Epithelial cell of esophagus (primary cell): ENCODE measurements around the gene TRMT10A.
"Not testable (repeated sequence)": the region's sequence is repeated elsewhere in the genome, so short reads cannot be mapped to it uniquely, and the experiment has no call there.

ENCODE experiments used
- DNase-seq: peaks from one replicate; pipeline ENCODE4 v3.0.0; 2010; ENCODE audit warnings: low read depth
- H3K4me3 ChIP-seq: 2 replicates; pipeline ENCODE4 v1.5.1; 2011; ENCODE audit warnings: mild to moderate bottlenecking, low read length, control low read depth
- TF ChIP-seq, protein P1 (sequence below): IDR thresholded peaks from 2 replicates; pipeline ENCODE4 v1.5.1; 2011; ENCODE audit warnings: low read depth, mild to moderate bottlenecking, low read length, control low read depth, inconsistent platforms; ENCODE audit not compliant: insufficient read depth; ENCODE audit errors: missing control alignments

The TRMT10A gene

DNA sequence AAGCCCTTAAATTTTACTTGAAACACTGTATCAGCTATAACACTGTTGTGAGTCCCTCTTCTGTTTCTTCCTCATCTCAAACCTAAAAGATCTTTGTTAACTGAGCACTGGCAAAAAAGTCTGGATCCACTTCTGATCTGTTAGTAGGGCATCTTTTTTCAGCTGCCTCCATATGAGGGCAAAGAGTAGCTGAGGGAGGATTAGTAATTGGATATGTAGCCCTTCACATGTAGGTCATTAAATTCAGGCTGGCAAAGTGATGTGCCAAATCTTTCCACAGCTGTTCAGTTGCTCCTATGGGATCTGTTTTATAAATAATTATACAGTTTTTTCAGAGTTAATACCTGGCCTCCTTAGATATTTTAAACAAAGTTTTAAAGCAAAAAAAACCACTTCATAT lies 1.1 kb upstream of the TRMT10A start:
- no peak for DNase-seq
- TF ChIP-seq, protein P1, sequence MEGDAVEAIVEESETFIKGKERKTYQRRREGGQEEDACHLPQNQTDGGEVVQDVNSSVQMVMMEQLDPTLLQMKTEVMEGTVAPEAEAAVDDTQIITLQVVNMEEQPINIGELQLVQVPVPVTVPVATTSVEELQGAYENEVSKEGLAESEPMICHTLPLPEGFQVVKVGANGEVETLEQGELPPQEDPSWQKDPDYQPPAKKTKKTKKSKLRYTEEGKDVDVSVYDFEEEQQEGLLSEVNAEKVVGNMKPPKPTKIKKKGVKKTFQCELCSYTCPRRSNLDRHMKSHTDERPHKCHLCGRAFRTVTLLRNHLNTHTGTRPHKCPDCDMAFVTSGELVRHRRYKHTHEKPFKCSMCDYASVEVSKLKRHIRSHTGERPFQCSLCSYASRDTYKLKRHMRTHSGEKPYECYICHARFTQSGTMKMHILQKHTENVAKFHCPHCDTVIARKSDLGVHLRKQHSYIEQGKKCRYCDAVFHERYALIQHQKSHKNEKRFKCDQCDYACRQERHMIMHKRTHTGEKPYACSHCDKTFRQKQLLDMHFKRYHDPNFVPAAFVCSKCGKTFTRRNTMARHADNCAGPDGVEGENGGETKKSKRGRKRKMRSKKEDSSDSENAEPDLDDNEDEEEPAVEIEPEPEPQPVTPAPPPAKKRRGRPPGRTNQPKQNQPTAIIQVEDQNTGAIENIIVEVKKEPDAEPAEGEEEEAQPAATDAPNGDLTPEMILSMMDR: no peak
- H3K4me3 ChIP-seq: no peak overlapping the region

DNA sequence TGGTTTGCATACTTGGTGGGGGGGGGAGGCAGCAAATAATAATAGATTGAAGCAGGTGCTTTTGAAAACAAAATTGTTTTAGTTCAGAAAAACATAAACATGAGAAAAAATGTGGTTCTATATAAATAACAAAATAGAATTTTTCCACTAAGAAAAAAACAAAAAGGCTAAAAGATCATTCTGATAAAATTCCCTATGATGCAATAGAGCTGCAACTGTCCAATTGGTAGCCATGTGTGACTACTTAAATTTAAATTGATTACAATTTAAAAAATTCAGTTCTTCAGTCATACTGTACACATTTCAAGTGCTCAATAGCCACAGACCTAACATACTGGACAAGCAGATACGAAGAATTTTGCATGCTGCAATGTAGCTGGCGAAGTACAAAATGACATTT lies 11.0 kb downstream of the TRMT10A start:
- TF ChIP-seq, protein P1: no peak
- no peak overlapping the region for H3K4me3 ChIP-seq
- no peak for DNase-seq

GRCh38 chr4:99540277-99540939 lies 23.4 kb downstream of the TRMT10A start:
- DNase-seq: no peak
- H3K4me3 ChIP-seq: no peak overlapping the region
- TF ChIP-seq, protein P1: no peak

GRCh38 chr4:99537674-99538073 lies 26.2 kb downstream of the TRMT10A start:
- TF ChIP-seq, protein P1: no peak
- no peak overlapping the region for H3K4me3 ChIP-seq
- DNase-seq: no peak

- TF ChIP-seq, protein P1: no peak
Observed at GRCh38 chr4:99536848-99537247, 27.0 kb downstream of the TRMT10A start.

DNA sequence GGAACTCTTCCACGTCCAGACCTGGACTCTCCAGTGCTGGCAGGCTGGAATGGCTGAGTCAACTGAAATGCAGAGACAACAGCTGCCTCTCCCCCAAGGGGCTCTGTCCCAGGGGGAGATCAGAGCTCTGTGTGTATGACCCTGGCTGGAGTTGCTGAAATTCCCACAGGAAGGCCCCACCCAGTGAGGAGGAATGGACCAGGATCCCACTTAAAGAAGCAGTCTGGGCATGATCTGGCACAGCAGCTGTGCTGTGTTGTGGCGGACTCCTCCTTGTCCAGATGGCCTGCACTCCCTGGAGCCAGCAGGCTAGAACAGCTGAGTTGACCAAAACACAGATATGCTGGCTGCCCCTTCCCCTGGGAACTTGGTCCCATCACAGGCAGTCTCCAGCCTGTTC lies 27.6 kb downstream of the TRMT10A start:
- TF ChIP-seq, protein P1: no peak
- H3K4me3 ChIP-seq: no peak overlapping the region
- no peak for DNase-seq

More at GRCh38 chr4:99536848-99537247, 27.0 kb downstream of the TRMT10A start:
- no peak overlapping the region for H3K4me3 ChIP-seq
- DNase-seq: no peak

- not testable (repeated sequence) for DNase-seq, H3K4me3 ChIP-seq
Observed at GRCh38 chr4:99534699-99535098, 29.1 kb downstream of the TRMT10A start.
